Dermis blood vessel endothelial cell (primary cell): Measurements from ENCODE around the gene POLR2E. TPM values are rescaled to one million over a fixed set of nuclear protein-coding genes. Genes with fewer than 3 reads are reported as not detected.

Source experiments
- DNase-seq: peaks from one replicate; pipeline ENCODE4 v3.0.0; 2010
- total RNA-seq: library from RNA; depleted of rRNA; stranded (reverse); fragments of >200 nt; gene quantifications from 2 replicates; pipeline ENCODE4 v1.2.3, GENCODE V29; 2014

The POLR2E gene
- total RNA-seq, 1 donor from 2014 or later = 71.5 TPM

- DNase-seq = no peak
Observed at GRCh38 chr19:1076046-1076386, 19.2 kb downstream of the POLR2E start.

GRCh38 chr19:1074544-1075283 is 20.5 kb downstream of the POLR2E start:
- peak; percentile 86 for DNase-seq

GRCh38 chr19:1073956-1074517 is 21.1 kb downstream of the POLR2E start:
- DNase-seq = no peak

GRCh38 chr19:1073063-1073955 is 21.9 kb downstream of the POLR2E start:
- no peak for DNase-seq

GRCh38 chr19:1072371-1073015 is 22.7 kb downstream of the POLR2E start:
- no peak for DNase-seq

- DNase-seq = no peak
Observed at GRCh38 chr19:1070931-1071791, 24.0 kb downstream of the POLR2E start.

GRCh38 chr19:1070576-1070930 is 24.6 kb downstream of the POLR2E start:
- no peak for DNase-seq

GRCh38 chr19:1069009-1069779 is 26.0 kb downstream of the POLR2E start:
- DNase-seq = peak; percentile 51

GRCh38 chr19:1068009-1069001 is 26.9 kb downstream of the POLR2E start:
- no peak for DNase-seq

GRCh38 chr19:1067341-1067957 is 27.7 kb downstream of the POLR2E start:
- DNase-seq = no peak

- peak; percentile 25 for DNase-seq
Observed at GRCh38 chr19:1066748-1067340, 28.3 kb downstream of the POLR2E start, which contains the start of gene ARHGAP45. Gene ARHGAP45 (plus strand): TSS chr19:1067167. CDS start chr19:1067406, 239 bp downstream.

- DNase-seq = no peak
Observed at GRCh38 chr19:1066251-1066747, 28.9 kb downstream of the POLR2E start.

GRCh38 chr19:1065606-1066109 is 29.5 kb downstream of the POLR2E start:
- peak; percentile 26 for DNase-seq

GRCh38 chr19:1064661-1065605 is 30.2 kb downstream of the POLR2E start:
- DNase-seq = peak; percentile 85

GRCh38 chr19:1063909-1064660 is 31.1 kb downstream of the POLR2E start:
- DNase-seq = no peak
